ENCODE measurements around the gene CTSC.

GRCh38 chr11:88315015-88315414, 22.5 kb downstream of the CTSC start:
- TF ChIP-seq L3MBTL2 (conservative IDR thresholded peaks at IDR 0.05) (no peak), ZNF384 (IDR thresholded peaks at IDR 0.05) (no peak), TARDBP (IDR thresholded peaks at IDR 0.05) (no peak)
